ENCODE results near the gene ZFHX3. TPM values are rescaled to one million over a fixed set of nuclear protein-coding genes. Genes with fewer than 3 reads are reported as not detected.

The ZFHX3 gene
- total RNA-seq, 1 experiment from 2014 or later, result 1.5 TPM

GRCh38 chr16:72979974-72980373 lies 68.0 kb downstream of the ZFHX3 start:
- no CpG with 5 or more reads among the region's 9 CpGs for WGBS (ENCODE audit: extremely low coverage, insufficient read length, low lambda C conversion rate)
- no peak overlapping the region for H2BK12ac ChIP-seq (ENCODE audit: insufficient read length, low read depth, low read length)
- H3K23ac ChIP-seq (ENCODE audit: insufficient read length, low read depth, low read length), result no peak overlapping the region
- H3K4me1 ChIP-seq (ENCODE audit: insufficient read depth, low read length), result no peaks in the 10 kb centered on the region
- H3K4me2 ChIP-seq (ENCODE audit: insufficient read depth, insufficient read length, low read length), result no peak overlapping the region
- no peak overlapping the region for H3K9ac ChIP-seq (ENCODE audit: extremely low read depth, insufficient read length, low read length)
- peaks cover 6% of the 10 kb centered on the region; the same call in 1 of the 2 replicates for H3K27me3 Mint-ChIP-seq (ENCODE audit: low read depth)
- H4K20me1 ChIP-seq (ENCODE audit: control insufficient read depth, insufficient read depth, insufficient read length), result no peaks in the 10 kb centered on the region
- no peak for DNase-seq
- H3K9me3 Mint-ChIP-seq, result no peaks in the 10 kb centered on the region
- no peak overlapping the region for H3K4me3 Mint-ChIP-seq
- H3K4me1 Mint-ChIP-seq, result no peaks in the 10 kb centered on the region
- no peaks in the 10 kb centered on the region for H3K27me3 ChIP-seq (ENCODE audit: insufficient read depth, low read length)
- TF ChIP-seq, protein P1, sequence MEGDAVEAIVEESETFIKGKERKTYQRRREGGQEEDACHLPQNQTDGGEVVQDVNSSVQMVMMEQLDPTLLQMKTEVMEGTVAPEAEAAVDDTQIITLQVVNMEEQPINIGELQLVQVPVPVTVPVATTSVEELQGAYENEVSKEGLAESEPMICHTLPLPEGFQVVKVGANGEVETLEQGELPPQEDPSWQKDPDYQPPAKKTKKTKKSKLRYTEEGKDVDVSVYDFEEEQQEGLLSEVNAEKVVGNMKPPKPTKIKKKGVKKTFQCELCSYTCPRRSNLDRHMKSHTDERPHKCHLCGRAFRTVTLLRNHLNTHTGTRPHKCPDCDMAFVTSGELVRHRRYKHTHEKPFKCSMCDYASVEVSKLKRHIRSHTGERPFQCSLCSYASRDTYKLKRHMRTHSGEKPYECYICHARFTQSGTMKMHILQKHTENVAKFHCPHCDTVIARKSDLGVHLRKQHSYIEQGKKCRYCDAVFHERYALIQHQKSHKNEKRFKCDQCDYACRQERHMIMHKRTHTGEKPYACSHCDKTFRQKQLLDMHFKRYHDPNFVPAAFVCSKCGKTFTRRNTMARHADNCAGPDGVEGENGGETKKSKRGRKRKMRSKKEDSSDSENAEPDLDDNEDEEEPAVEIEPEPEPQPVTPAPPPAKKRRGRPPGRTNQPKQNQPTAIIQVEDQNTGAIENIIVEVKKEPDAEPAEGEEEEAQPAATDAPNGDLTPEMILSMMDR (conservative IDR thresholded peaks at IDR 0.05), result no peak
- H2BK20ac ChIP-seq (ENCODE audit: low read depth, low read length, poor library complexity, severe bottlenecking), result no peak overlapping the region
- no peak overlapping the region for H4K91ac ChIP-seq (ENCODE audit: insufficient read length, low read depth, low read length)
- no peaks in the 10 kb centered on the region for H3K79me2 ChIP-seq (ENCODE audit: insufficient read depth, low read length)
- no peak overlapping the region for H2BK5ac ChIP-seq (ENCODE audit: insufficient read length, low read length)
- H3K36me3 Mint-ChIP-seq (ENCODE audit: insufficient read depth in 1 of 3, low read depth in 3 of 3), result no peaks in the 10 kb centered on the region
- no peak overlapping the region for H3K27ac Mint-ChIP-seq
- no peak overlapping the region for H2AFZ ChIP-seq (ENCODE audit: low read length)
- no peaks in the 10 kb centered on the region for H3K23me2 ChIP-seq (ENCODE audit: insufficient read length, low read depth, low read length, poor library complexity, severe bottlenecking)
- no peak overlapping the region for H4K8ac ChIP-seq (replicated peaks; ENCODE audit: insufficient read length, low read depth, low read length)
- H3K18ac ChIP-seq (ENCODE audit: insufficient read length, low read depth, low read length), result no peak overlapping the region
- no peak overlapping the region for H3T11ph ChIP-seq (ENCODE audit: low read length)
- no peak overlapping the region for H3K56ac ChIP-seq (ENCODE audit: insufficient read length, low read depth, low read length)
- no peaks in the 10 kb centered on the region for H3K9me3 ChIP-seq (ENCODE audit: control insufficient read depth, low read depth, low read length)
- H3K27ac ChIP-seq (ENCODE audit: insufficient read length, low read depth, low read length), result no peak overlapping the region
- H2BK120ac ChIP-seq (ENCODE audit: low read depth, low read length, poor library complexity, severe bottlenecking), result no peak overlapping the region
- H3K4ac ChIP-seq (ENCODE audit: low read depth, low read length), result no peak overlapping the region
- H3K79me1 ChIP-seq (ENCODE audit: insufficient read depth, low read depth, low read length, poor library complexity, severe bottlenecking), result no peaks in the 10 kb centered on the region
- H2BK15ac ChIP-seq (ENCODE audit: low read depth, low read length), result no peak overlapping the region
- H2AK5ac ChIP-seq (ENCODE audit: insufficient read length, low read length), result no peak overlapping the region
- H3K14ac ChIP-seq (ENCODE audit: insufficient read depth, low read length), result no peak overlapping the region
- no peak overlapping the region for H4K5ac ChIP-seq (ENCODE audit: insufficient read length, low read depth, low read length)

Measured in H9 (cell line).